Amniotic epithelial cell (primary cell): Measurements from ENCODE around the gene ZNF428.
A peak's percentile ranks its signal among the peaks of the same experiment; 100 is the strongest.
"Not testable (repeated sequence)": the region's sequence is repeated elsewhere in the genome, so short reads cannot be mapped to it uniquely, and the experiment has no call there.

ENCODE experiments used
- DNase-seq: peaks from one replicate; pipeline ENCODE4 v3.0.0-alpha.2; 2010; ENCODE audit warnings: low read depth

ZNF428 gene

GRCh38 chr19:43592800-43593350 lies 26.6 kb downstream of the ZNF428 start:
- DNase-seq = no peak

- DNase-seq = no peak
These were observed 27.3 kb downstream of the ZNF428 start for GRCh38 chr19:43591904-43592772.

GRCh38 chr19:43589678-43590077 lies 29.8 kb downstream of the ZNF428 start:
- no peak for DNase-seq

GRCh38 chr19:43589277-43589676 lies 30.2 kb downstream of the ZNF428 start:
- DNase-seq = no peak

GRCh38 chr19:43587029-43587428 lies 32.4 kb downstream of the ZNF428 start:
- DNase-seq = not testable (repeated sequence)

- no peak for DNase-seq
These were observed 33.1 kb downstream of the ZNF428 start for GRCh38 chr19:43586346-43586745.

- no peak for DNase-seq
These were observed 34.9 kb downstream of the ZNF428 start for GRCh38 chr19:43584484-43584883.

- no peak for DNase-seq
These were observed 36.9 kb downstream of the ZNF428 start for GRCh38 chr19:43582495-43582894.

- no peak for DNase-seq
These were observed 38.0 kb downstream of the ZNF428 start for GRCh38 chr19:43581467-43581866.

- no peak for DNase-seq
These were observed 40.6 kb downstream of the ZNF428 start for GRCh38 chr19:43578787-43579186.

- no peak for DNase-seq
These were observed 43.2 kb downstream of the ZNF428 start for GRCh38 chr19:43575955-43576878.

- peak; percentile 98 for DNase-seq
These were observed 44.1 kb downstream of the ZNF428 start, which contains the start of the genes PINLYP and XRCC1 for GRCh38 chr19:43575156-43575950. PINLYP (plus strand) TSS chr19:43575801; CDS start chr19:43577192, 1,391 bp downstream. XRCC1 (minus strand) TSS chr19:43575527; CDS start chr19:43575458, 69 bp downstream.

- peak; percentile 37 for DNase-seq
These were observed 44.8 kb downstream of the ZNF428 start for GRCh38 chr19:43574424-43575155.

GRCh38 chr19:43572171-43572588 lies 47.2 kb downstream of the ZNF428 start:
- DNase-seq = no peak

- DNase-seq = no peak
These were observed 49.1 kb downstream of the ZNF428 start for GRCh38 chr19:43570174-43570791.

GRCh38 chr19:43569657-43570056 lies 49.8 kb downstream of the ZNF428 start:
- no peak for DNase-seq

- DNase-seq = no peak
These were observed 54.6 kb downstream of the ZNF428 start for GRCh38 chr19:43564800-43565199.

- no peak for DNase-seq
These were observed 55.5 kb downstream of the ZNF428 start for GRCh38 chr19:43563816-43564457.

GRCh38 chr19:43562698-43563241 lies 56.7 kb downstream of the ZNF428 start:
- peak; percentile 78 for DNase-seq
